Upper lobe of left lung (tissue), 6 donors: ENCODE data around the gene EDC3. TPM values are rescaled to one million over a fixed set of nuclear protein-coding genes. Genes with fewer than 3 reads are reported as not detected.
A peak's percentile ranks its signal among the peaks of the same experiment; 100 is the strongest.

Source experiments
- ATAC-seq, 2 donors: fragments of 200-7000 bp; cut with Tn5 transposase; one replicate each; pipeline ENCODE4 v1.9.1; 2022; ENCODE audit warnings: mild to moderate bottlenecking in 2 of 2, moderate library complexity in 2 of 2; ENCODE audit not compliant: low FRiP score in 2 of 2
- DNase-seq, 2 donors: peaks; one replicate each; pipeline ENCODE4 v3.0.0-alpha.2; 2019 to 2020
- H3K27ac ChIP-seq, 4 donors: fragments of 200-600 bp; sonication (generic); one replicate each; pipeline ENCODE4 v1.5.1; 2016 to 2019
- H3K27me3 ChIP-seq, 4 donors: fragments of 200-600 bp; sonication (generic); one replicate each; pipeline ENCODE4 v1.5.1; 2017 to 2019
- H3K36me3 ChIP-seq, 4 donors: fragments of 200-600 bp; sonication (generic); one replicate each; pipeline ENCODE4 v1.5.1; 2016 to 2019
- H3K4me1 ChIP-seq, 4 donors: fragments of 200-600 bp; sonication (generic); one replicate each; pipeline ENCODE4 v1.5.1; 2018 to 2019
- H3K4me3 ChIP-seq, 4 donors: fragments of 200-600 bp; sonication (generic); one replicate each; pipeline ENCODE4 v1.5.1; 2017 to 2019; ENCODE audit warnings: mild to moderate bottlenecking in 2 of 4, moderate library complexity in 1 of 4
- H3K9me3 ChIP-seq, 4 donors: fragments of 200-600 bp; sonication (generic); one replicate each; pipeline ENCODE4 v1.5.1; 2018 to 2019
- EP300 ChIP-seq, 4 donors: sonication (generic); formaldehyde crosslinking; IDR thresholded peaks; one replicate each; pipeline ENCODE4 v1.5.1; 2017; ENCODE audit warnings: antibody characterized with exemption in 4 of 4, control low read depth in 2 of 4
- POLR2A ChIP-seq, 4 donors: fragments of 450-650 bp; IDR thresholded peaks; one replicate each; pipeline ENCODE4 v1.5.1; 2016 to 2017; ENCODE audit warnings: antibody characterized with exemption in 4 of 4, mild to moderate bottlenecking in 2 of 4
- POLR2AphosphoS5 ChIP-seq, 2 donors: sonication (generic); formaldehyde crosslinking; IDR thresholded peaks; one replicate each; pipeline ENCODE4 v1.5.1; 2017; ENCODE audit warnings: antibody characterized with exemption in 2 of 2
- WGBS, 2 donors: methylation state at CpG; one replicate each; pipeline ENCODE4 v1.1.5; 2017 to 2018; 5-methylcytosine and 5-hydroxymethylcytosine counted together
- total RNA-seq, 6 donors: library from RNA; depleted of rRNA in 4 of 6; stranded (reverse); fragments of >200 nt in 4 of 6; gene quantifications; one replicate each; pipeline versions ENCODE4 v1.1.0 to v1.2.1, GENCODE V29; 2016 to 2021
- TF ChIP-seq, protein P1 (sequence below), 6 experiments: fragments of 450-650 bp in 4 of 6; fragments of 200-600 bp in 2 of 6; sonication (generic) in 2 of 6; IDR thresholded peaks; one replicate each; pipeline ENCODE4 v1.5.1; 2016 to 2019; ENCODE audit warnings: antibody characterized with exemption in 6 of 6
- donor health status: DM: no; HTN: no; CAD: no; lungs with moderate emphysema.
- donor health status: DM: no; HTN: yes; CAD: no; lungs with severe emphysema.

EDC3 gene
- total RNA-seq, 6 donors from 2014 or later, result 16.7 to 43.0 (median 27.7) TPM

DNA sequence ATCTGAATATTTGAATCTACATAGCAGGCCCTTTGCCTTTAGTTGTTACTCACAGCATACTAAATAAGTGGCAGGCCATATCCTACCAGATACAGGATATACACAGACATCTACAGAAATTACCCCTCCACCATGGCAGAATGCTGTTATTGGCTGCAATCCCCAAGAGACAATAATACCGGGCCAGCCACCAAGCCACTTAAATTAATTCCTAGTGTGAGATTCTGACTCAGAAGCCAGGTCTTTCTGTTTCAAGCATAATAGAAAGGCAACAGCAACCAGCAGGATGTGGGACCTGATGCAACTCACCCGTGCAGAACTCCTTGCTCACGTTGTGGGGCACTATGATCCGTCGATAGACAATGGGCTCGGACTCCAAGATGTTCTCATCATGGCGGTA lies 40.4 kb downstream of the EDC3 start:
- DNase-seq, result no peak
- peaks cover 12 to 49% (median 26%) of the 10 kb centered on the region in 4 donors for H3K4me1 ChIP-seq
- no peak for ATAC-seq
- no peak overlapping the region for H3K4me3 ChIP-seq
- H3K27me3 ChIP-seq, result no peaks in the 10 kb centered on the region
- H3K9me3 ChIP-seq, result no peaks in the 10 kb centered on the region
- H3K27ac ChIP-seq, result peak overlapping the region in 1 of 4 donors; percentile 42
- no peaks in the 10 kb centered on the region for H3K36me3 ChIP-seq
- 75 to 83% methylated on average over 7 of the region's 7 CpGs for WGBS, 2 donors
- no peak for TF ChIP-seq POLR2AphosphoS5 (IDR thresholded peaks at IDR 0.05)
- no peak for TF ChIP-seq POLR2A (IDR thresholded peaks at IDR 0.05)
- no peak for TF ChIP-seq EP300 (IDR thresholded peaks at IDR 0.05)
- TF ChIP-seq, protein P1, sequence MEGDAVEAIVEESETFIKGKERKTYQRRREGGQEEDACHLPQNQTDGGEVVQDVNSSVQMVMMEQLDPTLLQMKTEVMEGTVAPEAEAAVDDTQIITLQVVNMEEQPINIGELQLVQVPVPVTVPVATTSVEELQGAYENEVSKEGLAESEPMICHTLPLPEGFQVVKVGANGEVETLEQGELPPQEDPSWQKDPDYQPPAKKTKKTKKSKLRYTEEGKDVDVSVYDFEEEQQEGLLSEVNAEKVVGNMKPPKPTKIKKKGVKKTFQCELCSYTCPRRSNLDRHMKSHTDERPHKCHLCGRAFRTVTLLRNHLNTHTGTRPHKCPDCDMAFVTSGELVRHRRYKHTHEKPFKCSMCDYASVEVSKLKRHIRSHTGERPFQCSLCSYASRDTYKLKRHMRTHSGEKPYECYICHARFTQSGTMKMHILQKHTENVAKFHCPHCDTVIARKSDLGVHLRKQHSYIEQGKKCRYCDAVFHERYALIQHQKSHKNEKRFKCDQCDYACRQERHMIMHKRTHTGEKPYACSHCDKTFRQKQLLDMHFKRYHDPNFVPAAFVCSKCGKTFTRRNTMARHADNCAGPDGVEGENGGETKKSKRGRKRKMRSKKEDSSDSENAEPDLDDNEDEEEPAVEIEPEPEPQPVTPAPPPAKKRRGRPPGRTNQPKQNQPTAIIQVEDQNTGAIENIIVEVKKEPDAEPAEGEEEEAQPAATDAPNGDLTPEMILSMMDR (IDR thresholded peaks at IDR 0.05), result no peak

DNA sequence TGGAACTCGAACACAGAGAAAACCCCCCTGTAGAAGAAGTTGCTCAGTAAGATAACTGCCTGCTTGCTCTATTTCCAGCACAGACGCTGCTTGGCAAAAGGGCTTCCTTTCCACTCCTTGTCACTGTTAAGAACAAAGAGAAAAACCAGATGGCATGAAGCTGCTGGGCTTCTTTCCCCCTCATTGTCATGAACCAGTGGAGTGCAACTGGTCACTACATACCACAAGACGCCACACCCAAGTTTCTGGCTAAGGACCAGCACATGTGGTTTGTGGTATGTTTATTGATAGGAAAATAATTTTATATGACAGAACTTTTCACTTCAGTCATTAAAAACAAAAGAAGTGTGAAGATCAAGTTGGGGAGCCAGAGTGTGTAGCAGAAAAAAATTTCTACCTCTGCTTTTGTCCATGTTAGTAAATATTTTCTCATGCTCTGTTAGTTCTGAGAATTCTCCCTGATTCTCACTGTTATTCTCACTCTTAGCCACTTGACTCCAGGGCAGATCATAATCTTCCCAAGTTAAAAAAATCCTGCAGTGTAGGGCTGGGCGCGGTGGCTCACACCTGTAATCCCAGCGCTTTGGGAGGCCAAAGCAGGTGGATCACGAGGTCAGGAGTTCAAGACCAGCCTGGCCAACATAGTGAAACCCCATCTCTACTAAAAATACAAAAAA lies 42.3 kb downstream of the EDC3 start:
- H3K27ac ChIP-seq, result peak overlapping the region in 3 of 4 donors; percentile 13 to 42 (median 28)

DNA sequence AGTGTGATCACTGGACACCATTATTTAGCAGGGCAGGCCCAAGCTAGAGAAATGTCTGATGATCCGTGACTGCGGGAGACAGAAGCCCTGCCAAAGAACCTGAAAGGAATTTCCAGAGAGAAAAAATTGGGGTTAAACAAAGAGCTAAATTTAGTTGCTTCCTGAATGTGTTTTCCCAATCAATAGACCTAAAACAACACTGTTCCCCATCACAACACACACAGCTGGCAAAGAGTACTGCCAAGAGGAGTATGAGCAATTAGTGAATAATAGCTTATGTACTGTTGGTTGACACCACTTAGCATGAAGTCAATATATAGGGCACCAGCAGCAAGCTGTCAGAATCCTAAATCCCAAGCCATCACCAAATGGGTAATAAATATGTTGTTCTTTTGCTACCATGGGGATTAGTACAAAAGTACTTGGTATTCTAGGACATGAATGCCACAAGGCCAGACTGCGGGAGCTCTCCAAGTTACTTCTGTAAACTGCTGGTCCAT lies 44.5 kb downstream of the EDC3 start:
- TF ChIP-seq, protein P1 (IDR thresholded peaks at IDR 0.05), result no peak
- TF ChIP-seq POLR2AphosphoS5 (IDR thresholded peaks at IDR 0.05), result no peak
- TF ChIP-seq EP300 (IDR thresholded peaks at IDR 0.05), result no peak
- no peak for TF ChIP-seq POLR2A (IDR thresholded peaks at IDR 0.05)
- WGBS, 2 donors, result 81% methylated on average over 3 of the region's 3 CpGs
- Histone ChIP-seq H3K9me3 (no peaks in the 10 kb centered on the region), H3K27ac (no peak overlapping the region), H3K27me3 (no peaks in the 10 kb centered on the region), H3K36me3 (peaks cover 0 to 4% (median 0%) of the 10 kb centered on the region in 4 donors), H3K4me1 (peaks cover 12 to 40% (median 22%) of the 10 kb centered on the region in 4 donors), H3K4me3 (no peak overlapping the region)
- DNase-seq, result no peak
- no peak for ATAC-seq

More for the DNA sequence above, 42.3 kb downstream of the EDC3 start:
- TF ChIP-seq POLR2AphosphoS5 (IDR thresholded peaks at IDR 0.05), result peak in 1 of 2 donors; percentile 26
- TF ChIP-seq EP300 (IDR thresholded peaks at IDR 0.05), result no peak
- Histone ChIP-seq H3K4me1 (peaks cover 12 to 50% (median 26%) of the 10 kb centered on the region in 4 donors), H3K9me3 (no peaks in the 10 kb centered on the region), H3K36me3 (no peaks in the 10 kb centered on the region), H3K27me3 (no peaks in the 10 kb centered on the region), H3K4me3 (no peak overlapping the region)
- ATAC-seq (peak in 1 of 2 donors; percentile 72), DNase-seq (peak in 1 of 2 donors; percentile 60)
- WGBS, 2 donors, result 70 to 76% methylated on average over 7 of the region's 7 CpGs

DNA sequence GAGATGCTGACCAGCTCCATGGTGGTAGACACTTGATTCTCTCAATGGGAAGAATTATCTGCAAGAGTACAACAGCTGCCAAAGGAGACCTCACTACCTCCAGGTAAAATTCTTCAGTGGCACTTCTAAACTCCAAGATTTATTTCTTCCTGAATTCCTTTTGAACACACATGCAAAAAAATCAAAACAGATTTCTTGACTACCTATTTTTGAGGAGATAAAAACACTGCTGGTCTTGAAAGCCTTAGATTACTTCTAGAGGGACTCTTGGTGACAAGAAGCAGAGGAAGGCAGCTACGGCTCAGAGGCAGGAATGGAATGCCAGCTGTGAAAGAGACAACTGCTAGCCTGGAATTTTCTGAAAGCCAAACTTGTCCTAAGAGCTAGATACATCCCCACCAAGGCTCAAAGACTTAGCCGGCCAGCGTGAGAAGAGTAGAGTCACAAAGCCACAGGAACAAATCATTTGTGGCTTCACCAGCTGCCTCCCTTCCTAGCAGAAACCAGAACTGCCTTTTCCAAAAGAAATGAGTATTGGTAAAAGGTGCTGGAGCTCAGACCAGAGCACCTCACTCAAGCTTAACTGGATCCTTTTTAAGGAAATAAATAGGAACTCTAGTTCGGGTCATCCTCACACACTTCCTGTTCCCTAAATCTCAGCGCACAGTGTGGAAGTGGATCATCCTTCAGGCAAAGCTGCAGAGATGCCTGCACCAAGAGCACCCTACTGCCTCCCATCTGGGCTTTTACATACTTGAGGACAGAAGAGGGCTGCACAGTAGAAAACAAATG lies 47.6 kb downstream of the EDC3 start:
- Histone ChIP-seq H3K4me3 (no peak overlapping the region), H3K27me3 (no peaks in the 10 kb centered on the region), H3K27ac (no peak overlapping the region), H3K36me3 (peaks cover 0 to 8% (median 0%) of the 10 kb centered on the region in 4 donors), H3K9me3 (no peaks in the 10 kb centered on the region), H3K4me1 (peaks cover 6 to 19% (median 13%) of the 10 kb centered on the region in 4 donors)
- ATAC-seq (no peak), DNase-seq (no peak)
- TF ChIP-seq, protein P1 (IDR thresholded peaks at IDR 0.05), result no peak
- no peak for TF ChIP-seq POLR2AphosphoS5 (IDR thresholded peaks at IDR 0.05)
- no peak for TF ChIP-seq EP300 (IDR thresholded peaks at IDR 0.05)
- TF ChIP-seq POLR2A (IDR thresholded peaks at IDR 0.05), result no peak
- 74 to 79% methylated on average over 5 of the region's 5 CpGs for WGBS, 2 donors

DNA sequence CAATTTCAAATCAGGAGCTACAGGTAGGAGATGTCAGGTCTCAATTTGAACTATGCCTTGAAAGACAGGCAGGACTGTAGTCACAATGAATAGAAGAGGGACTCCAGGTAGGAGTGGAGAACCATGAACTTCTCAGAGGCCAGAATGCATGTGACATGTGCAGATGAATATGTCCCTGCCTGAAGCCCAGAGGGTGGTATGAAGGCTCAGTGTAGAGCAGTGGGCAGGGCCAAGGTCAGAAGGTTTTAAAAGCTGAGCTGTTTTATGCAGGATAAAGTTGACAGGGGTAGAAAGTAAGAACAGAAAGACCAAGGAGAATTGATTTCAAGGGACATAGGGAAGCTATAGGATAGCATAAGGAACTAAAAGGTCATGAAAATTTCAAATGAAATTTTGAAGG lies 49.3 kb downstream of the EDC3 start:
- H3K36me3 ChIP-seq, result peaks cover 0 to 12% (median 0%) of the 10 kb centered on the region in 4 donors
- DNase-seq (no peak), ATAC-seq (no peak)
- TF ChIP-seq, protein P1 (IDR thresholded peaks at IDR 0.05), result no peak
- TF ChIP-seq POLR2AphosphoS5 (IDR thresholded peaks at IDR 0.05), result no peak
- no peak for TF ChIP-seq POLR2A (IDR thresholded peaks at IDR 0.05)
- TF ChIP-seq EP300 (IDR thresholded peaks at IDR 0.05), result no peak
- H3K9me3 ChIP-seq, result no peaks in the 10 kb centered on the region
- no peak overlapping the region for H3K4me3 ChIP-seq
- no peak overlapping the region for H3K27ac ChIP-seq
- H3K4me1 ChIP-seq, result peaks cover 6 to 29% (median 18%) of the 10 kb centered on the region in 4 donors
- no peaks in the 10 kb centered on the region for H3K27me3 ChIP-seq
